ENCODE measurements around the gene WSCD1. TPM values are rescaled to one million over a fixed set of nuclear protein-coding genes. Genes with fewer than 3 reads are reported as not detected.

The WSCD1 gene
- total and polyA plus RNA-seq, 3 donors from 2014 or later, result 11.6 to 33.8 (median 12.9) TPM

DNA sequence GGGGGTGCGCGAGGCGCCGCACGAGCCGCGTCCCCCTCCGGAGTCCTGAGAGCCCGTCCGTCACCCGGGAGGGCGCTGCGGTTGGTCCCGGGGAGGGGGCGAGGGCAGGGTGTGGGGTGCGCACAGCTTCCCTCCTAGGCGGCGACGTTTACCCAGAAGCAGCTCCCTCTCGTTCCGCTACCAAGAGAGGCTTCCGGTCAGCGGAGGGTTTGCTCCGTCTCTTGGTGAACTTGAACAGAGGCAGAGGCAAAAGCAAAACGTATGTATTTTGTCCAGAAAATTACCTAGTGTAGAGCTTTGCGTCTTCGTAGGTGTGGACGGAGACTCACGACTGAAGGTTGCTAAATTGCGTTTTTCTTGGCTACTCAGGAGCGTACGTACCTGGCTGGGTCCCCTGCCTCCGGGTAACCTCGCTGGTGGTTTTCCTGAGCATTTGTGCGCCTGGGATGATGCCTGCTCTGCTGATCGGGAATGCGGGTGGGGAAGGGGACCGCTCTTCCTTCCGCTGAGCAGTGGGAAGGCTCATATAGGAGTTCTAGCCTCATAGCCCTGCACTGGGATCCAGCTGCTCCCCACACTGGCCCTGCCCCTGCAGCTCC, 833 bp downstream of the WSCD1 start:
- Histone ChIP-seq H3K9me3 (no peaks in the 10 kb centered on the region), H3K4me3 (peak overlapping the region; percentile 43 to 49), H3K27me3 (no peaks in the 10 kb centered on the region), H3K36me3 (ENCODE audit: low read depth, missing control alignments) (no peaks in the 10 kb centered on the region), H3K27ac (no peak overlapping the region), H3K4me1 (no peaks in the 10 kb centered on the region)
- intact Hi-C loops (cut with DNase I; ENCODE audit: low total_unique reads), result no loop called here
- 3 to 4% methylated on average over 21 to 29 of the region's 39 CpGs for WGBS, 2 donors
- peak; percentile 19 for DNase-seq
- TF ChIP-seq, protein P1, sequence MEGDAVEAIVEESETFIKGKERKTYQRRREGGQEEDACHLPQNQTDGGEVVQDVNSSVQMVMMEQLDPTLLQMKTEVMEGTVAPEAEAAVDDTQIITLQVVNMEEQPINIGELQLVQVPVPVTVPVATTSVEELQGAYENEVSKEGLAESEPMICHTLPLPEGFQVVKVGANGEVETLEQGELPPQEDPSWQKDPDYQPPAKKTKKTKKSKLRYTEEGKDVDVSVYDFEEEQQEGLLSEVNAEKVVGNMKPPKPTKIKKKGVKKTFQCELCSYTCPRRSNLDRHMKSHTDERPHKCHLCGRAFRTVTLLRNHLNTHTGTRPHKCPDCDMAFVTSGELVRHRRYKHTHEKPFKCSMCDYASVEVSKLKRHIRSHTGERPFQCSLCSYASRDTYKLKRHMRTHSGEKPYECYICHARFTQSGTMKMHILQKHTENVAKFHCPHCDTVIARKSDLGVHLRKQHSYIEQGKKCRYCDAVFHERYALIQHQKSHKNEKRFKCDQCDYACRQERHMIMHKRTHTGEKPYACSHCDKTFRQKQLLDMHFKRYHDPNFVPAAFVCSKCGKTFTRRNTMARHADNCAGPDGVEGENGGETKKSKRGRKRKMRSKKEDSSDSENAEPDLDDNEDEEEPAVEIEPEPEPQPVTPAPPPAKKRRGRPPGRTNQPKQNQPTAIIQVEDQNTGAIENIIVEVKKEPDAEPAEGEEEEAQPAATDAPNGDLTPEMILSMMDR (IDR thresholded peaks at IDR 0.05), result no peak
- no peak for TF ChIP-seq POLR2A (IDR thresholded peaks at IDR 0.05)

DNA sequence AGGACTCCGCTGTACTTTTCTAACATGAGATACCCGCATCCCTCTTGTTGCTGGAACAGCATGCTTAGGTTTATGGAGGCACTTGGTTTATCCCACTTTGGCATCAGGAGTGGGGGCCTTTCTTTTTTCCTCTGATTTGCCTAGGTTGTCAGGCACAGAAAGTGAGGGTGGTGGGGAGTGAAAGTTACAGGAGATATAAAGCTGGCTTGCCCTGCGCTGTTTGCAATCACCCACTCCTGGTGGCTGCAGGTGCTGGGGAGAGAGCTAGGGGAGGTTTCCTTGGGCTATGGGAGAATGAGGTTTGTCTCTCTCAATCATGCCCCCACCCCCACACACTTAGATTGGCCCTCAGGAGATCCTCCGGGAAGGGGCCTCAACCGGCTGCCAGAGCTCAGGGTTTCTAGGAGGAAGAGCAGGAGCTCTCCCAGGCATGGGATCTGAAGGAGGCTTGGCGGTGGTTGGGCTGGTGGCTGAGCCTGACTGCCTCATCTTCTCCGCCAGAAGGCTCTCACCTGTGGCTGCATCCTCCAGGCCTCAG, 1.4 kb downstream of the WSCD1 start:
- DNase-seq, result no peak
- Histone ChIP-seq H3K27me3 (no peaks in the 10 kb centered on the region), H3K36me3 (ENCODE audit: low read depth, missing control alignments) (no peaks in the 10 kb centered on the region), H3K27ac (no peak overlapping the region), H3K4me1 (no peaks in the 10 kb centered on the region), H3K4me3 (no peak overlapping the region), H3K9me3 (no peaks in the 10 kb centered on the region)
- TF ChIP-seq, protein P1 (IDR thresholded peaks at IDR 0.05), result no peak
- TF ChIP-seq POLR2A (IDR thresholded peaks at IDR 0.05), result no peak
- intact Hi-C loops (cut with DNase I; ENCODE audit: low total_unique reads), result no loop called here
- 38 to 45% methylated on average over 6 to 7 of the region's 7 CpGs for WGBS, 2 donors

DNA sequence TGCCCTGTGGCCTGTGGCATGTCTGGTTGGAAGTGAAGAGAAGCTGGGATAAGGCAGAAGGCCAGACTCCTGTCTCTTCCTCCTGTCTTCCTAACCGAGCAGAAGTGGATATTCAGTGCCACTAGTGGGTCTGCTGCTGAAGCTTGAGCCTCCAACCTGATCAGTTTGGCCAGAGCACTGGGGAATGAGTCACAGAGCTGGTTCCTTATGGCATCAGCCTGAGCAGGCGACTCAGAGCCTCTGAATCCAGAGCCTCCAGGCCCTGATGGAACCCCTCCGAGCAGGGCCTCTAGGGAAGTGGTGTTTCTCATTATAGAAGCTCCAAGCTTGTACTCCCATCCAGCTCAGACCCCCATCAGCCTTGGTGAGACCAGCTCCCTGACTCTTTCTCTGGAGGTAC, 2.0 kb downstream of the WSCD1 start:
- no peaks in the 10 kb centered on the region for H3K27me3 ChIP-seq
- H3K36me3 ChIP-seq (ENCODE audit: low read depth, missing control alignments), result no peaks in the 10 kb centered on the region
- no peaks in the 10 kb centered on the region for H3K4me1 ChIP-seq
- DNase-seq, result no peak
- no peaks in the 10 kb centered on the region for H3K9me3 ChIP-seq
- intact Hi-C loops (cut with DNase I; ENCODE audit: low total_unique reads), result no loop called here
- WGBS, 2 donors, result 80 to 97% methylated on average over 3 of the region's 3 CpGs
- no peak overlapping the region for H3K27ac ChIP-seq
- H3K4me3 ChIP-seq, result no peak overlapping the region
- TF ChIP-seq POLR2A (IDR thresholded peaks at IDR 0.05), result no peak
- TF ChIP-seq, protein P1 (IDR thresholded peaks at IDR 0.05), result no peak

DNA sequence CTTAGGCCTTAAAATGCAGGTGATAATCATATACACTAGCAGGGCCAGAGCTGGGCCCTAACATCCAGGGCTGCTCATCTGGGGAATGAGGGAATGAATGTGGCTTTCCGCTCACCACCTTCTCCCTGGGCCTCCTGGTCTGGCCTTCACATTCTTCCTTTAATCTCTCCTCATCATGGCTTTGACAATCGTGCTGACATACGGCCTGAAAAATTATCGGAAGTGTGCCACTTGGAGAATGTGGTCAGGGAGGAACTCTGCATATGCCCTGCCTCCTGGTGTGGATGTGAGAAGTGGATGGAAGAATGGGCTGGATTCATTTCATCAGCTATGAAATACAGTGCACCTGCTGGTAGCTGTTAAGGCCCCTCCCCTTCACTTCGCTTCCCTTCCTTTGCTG, 2.4 kb downstream of the WSCD1 start:
- no peak for TF ChIP-seq POLR2A (IDR thresholded peaks at IDR 0.05)
- TF ChIP-seq, protein P1 (IDR thresholded peaks at IDR 0.05), result no peak
- H3K27ac ChIP-seq, result no peak overlapping the region
- DNase-seq, result no peak
- no peaks in the 10 kb centered on the region for H3K4me1 ChIP-seq
- H3K27me3 ChIP-seq, result no peaks in the 10 kb centered on the region
- no peak overlapping the region for H3K4me3 ChIP-seq
- intact Hi-C loops (cut with DNase I; ENCODE audit: low total_unique reads), result no loop called here
- no peaks in the 10 kb centered on the region for H3K9me3 ChIP-seq
- WGBS, 2 donors, result 63 to 74% methylated on average over 5 of the region's 5 CpGs
- H3K36me3 ChIP-seq (ENCODE audit: low read depth, missing control alignments), result no peaks in the 10 kb centered on the region

DNA sequence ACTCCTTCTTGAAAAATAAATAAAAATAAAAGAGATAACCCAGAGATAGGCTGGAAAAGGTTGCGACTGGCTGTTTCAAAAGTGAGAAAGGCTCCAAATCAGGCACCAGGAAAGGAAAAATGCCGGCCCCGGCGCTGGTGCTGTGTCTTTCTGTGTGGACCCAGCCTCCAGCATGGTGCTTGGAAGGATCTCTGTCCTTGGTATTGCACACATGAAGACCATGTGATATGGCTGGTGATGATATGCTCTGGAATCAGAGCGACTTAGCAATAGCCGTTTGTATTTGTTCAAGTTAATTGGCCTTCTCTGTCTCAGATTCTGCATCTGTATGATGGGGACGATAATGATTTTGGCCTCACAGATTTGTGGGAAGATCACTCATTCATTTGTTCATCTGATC, 3.4 kb downstream of the WSCD1 start:
- H3K27ac ChIP-seq, result no peak overlapping the region
- no peaks in the 10 kb centered on the region for H3K36me3 ChIP-seq (ENCODE audit: low read depth, missing control alignments)
- intact Hi-C loops (cut with DNase I; ENCODE audit: low total_unique reads), result no loop called here
- TF ChIP-seq POLR2A (IDR thresholded peaks at IDR 0.05), result no peak
- TF ChIP-seq, protein P1 (IDR thresholded peaks at IDR 0.05), result no peak
- 88 to 93% methylated on average over 7 of the region's 7 CpGs for WGBS, 2 donors
- no peak for DNase-seq
- no peaks in the 10 kb centered on the region for H3K9me3 ChIP-seq
- H3K27me3 ChIP-seq, result no peaks in the 10 kb centered on the region
- H3K4me1 ChIP-seq, result no peaks in the 10 kb centered on the region
- no peak overlapping the region for H3K4me3 ChIP-seq

Data from testis (tissue), 3 donors.